Activated CD4-positive, alpha-beta T cell treated with anti-CD3 and anti-CD28 coated beads, Interleukin-2, amount 10 ng/mL, durations not matched to agents 24 days and 14 days (primary cell): ENCODE measurements around the gene HABP4. TPM values are rescaled to one million over a fixed set of nuclear protein-coding genes. Genes with fewer than 3 reads are reported as not detected.

Source experiments
- DNase-seq: peaks from one replicate; pipeline ENCODE4 v3.0.0; 2022
- H3K27ac Mint-ChIP-seq: one replicate; pipeline ENCODE4 v1.8.0; 2022; ENCODE audit warnings: mild to moderate bottlenecking, mixed read lengths
- H3K27me3 Mint-ChIP-seq: one replicate; pipeline ENCODE4 v1.8.0; 2022; ENCODE audit warnings: mixed read lengths
- H3K36me3 Mint-ChIP-seq: one replicate; pipeline ENCODE4 v1.8.0; 2022; ENCODE audit warnings: low read depth, mild to moderate bottlenecking, mixed read lengths
- H3K4me1 Mint-ChIP-seq: one replicate; pipeline ENCODE4 v1.8.0; 2021; ENCODE audit warnings: mixed read lengths
- H3K4me3 Mint-ChIP-seq: one replicate; pipeline ENCODE4 v1.8.0; 2022; ENCODE audit warnings: mild to moderate bottlenecking, moderate library complexity, mixed read lengths
- H3K9me3 Mint-ChIP-seq: one replicate; pipeline ENCODE4 v1.8.0; 2021; ENCODE audit warnings: mixed read lengths
- intact Hi-C: fragments of 100-400 bp; cut with micrococcal nuclease; formaldehyde crosslinking; loops from one replicate; pipeline ENCODE4 v1.15.1; 2023
- total RNA-seq: library from RNA; stranded (reverse); gene quantifications from 2 replicates; pipeline ENCODE4 v1.2.3, GENCODE V29; 2022

HABP4 gene
- total RNA-seq, 1 donor from 2014 or later = 9.1 TPM

DNA sequence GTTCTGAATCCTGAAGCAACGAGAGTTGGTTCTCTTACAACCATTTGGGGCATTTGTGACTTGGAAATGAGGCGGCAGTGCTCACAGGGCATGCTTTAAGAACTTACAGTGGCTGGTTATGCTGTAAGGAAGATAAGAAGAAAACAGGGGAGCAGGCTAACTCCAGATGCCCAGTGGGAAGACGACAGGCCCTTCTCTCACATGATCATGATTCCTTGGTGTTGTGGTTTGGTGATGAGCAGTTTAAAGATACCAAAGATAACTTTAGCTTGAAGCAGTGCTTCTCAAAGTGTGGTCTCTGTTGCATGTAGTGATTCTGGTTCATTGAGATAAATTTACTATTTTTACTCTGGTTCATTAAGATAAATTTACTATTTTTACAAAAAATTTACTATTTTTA is 2.6 kb upstream of the HABP4 start:
- Mint-ChIP-seq H3K4me3 (no peak overlapping the region), H3K4me1 (peaks cover 11% of the 10 kb centered on the region), H3K27me3 (peaks cover 27% of the 10 kb centered on the region), H3K9me3 (no peaks in the 10 kb centered on the region), H3K27ac (no peak overlapping the region), H3K36me3 (no peaks in the 10 kb centered on the region)
- intact Hi-C loops = loop anchor here (10.0 kb wide), 1 partner anchor 407 kb away; the partner anchor contains the start of gene ZNF782
- DNase-seq = no peak

DNA sequence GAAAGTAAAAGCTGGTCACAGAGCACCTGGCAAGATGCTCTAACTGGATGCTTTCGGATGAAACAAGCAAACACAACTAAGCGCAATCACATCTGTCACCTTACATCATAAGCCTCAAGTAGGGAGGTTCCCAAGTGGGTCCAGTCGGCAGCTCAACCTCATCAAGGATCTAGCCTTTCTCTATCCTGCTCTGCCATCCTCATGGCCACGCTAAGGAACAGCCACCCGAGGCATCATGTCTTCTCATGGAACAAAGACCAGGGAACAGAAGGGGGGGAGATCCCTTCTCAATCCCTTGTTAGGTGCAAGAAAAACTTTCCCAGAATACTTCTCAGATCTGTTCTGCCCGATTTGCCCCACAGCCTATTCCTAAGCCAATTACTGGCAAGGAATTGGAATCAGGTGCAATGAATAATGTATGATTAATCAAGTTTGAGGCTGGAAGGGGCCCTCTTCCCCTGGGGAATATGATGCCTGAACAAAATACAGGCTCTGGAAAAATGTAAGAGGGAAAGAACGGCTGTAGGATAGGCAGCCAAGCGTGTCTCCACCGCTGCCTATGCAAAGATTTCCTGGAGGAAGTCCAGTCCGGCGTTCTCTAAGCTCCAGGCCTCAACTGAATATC is 1.3 kb upstream of the HABP4 start:
- intact Hi-C loops = loop anchor here (2.0 to 10.0 kb wide), 2 partner anchors 118 to 406 kb away; partner anchors contain the start of gene ZNF782

DNA sequence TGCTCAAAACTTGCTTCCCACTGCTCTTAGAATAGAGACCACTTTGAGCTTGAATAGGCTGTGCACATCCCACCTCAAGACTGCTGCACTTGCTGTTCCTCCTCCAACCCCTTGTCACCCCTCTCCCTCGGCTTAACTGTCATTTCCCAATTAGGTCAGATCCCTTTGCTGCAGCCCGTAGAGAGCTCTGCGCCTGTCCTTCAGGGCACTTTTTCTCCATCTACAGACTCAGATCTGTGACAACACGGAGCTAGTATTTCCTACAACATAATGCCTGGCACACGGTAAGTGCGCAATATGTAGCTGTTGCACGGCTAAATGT is 485 bp upstream of the HABP4 start:
- H3K36me3 Mint-ChIP-seq = no peaks in the 10 kb centered on the region
- H3K27ac Mint-ChIP-seq = peak overlapping the region; percentile 56
- peaks cover 18% of the 10 kb centered on the region for H3K4me1 Mint-ChIP-seq
- peaks cover 29% of the 10 kb centered on the region for H3K27me3 Mint-ChIP-seq
- H3K9me3 Mint-ChIP-seq = no peaks in the 10 kb centered on the region
- no peak for DNase-seq
- intact Hi-C loops = loop anchor here (2.0 to 10.0 kb wide), 2 partner anchors 117 to 405 kb away; partner anchors contain the start of gene ZNF782
- H3K4me3 Mint-ChIP-seq = peak overlapping the region; percentile 80

More for the DNA sequence above, 1.3 kb upstream of the HABP4 start:
- Mint-ChIP-seq H3K27ac (no peak overlapping the region), H3K9me3 (no peaks in the 10 kb centered on the region), H3K27me3 (peaks cover 29% of the 10 kb centered on the region), H3K4me3 (peak overlapping the region; percentile 80), H3K4me1 (peaks cover 17% of the 10 kb centered on the region), H3K36me3 (no peaks in the 10 kb centered on the region)
- no peak for DNase-seq

DNA sequence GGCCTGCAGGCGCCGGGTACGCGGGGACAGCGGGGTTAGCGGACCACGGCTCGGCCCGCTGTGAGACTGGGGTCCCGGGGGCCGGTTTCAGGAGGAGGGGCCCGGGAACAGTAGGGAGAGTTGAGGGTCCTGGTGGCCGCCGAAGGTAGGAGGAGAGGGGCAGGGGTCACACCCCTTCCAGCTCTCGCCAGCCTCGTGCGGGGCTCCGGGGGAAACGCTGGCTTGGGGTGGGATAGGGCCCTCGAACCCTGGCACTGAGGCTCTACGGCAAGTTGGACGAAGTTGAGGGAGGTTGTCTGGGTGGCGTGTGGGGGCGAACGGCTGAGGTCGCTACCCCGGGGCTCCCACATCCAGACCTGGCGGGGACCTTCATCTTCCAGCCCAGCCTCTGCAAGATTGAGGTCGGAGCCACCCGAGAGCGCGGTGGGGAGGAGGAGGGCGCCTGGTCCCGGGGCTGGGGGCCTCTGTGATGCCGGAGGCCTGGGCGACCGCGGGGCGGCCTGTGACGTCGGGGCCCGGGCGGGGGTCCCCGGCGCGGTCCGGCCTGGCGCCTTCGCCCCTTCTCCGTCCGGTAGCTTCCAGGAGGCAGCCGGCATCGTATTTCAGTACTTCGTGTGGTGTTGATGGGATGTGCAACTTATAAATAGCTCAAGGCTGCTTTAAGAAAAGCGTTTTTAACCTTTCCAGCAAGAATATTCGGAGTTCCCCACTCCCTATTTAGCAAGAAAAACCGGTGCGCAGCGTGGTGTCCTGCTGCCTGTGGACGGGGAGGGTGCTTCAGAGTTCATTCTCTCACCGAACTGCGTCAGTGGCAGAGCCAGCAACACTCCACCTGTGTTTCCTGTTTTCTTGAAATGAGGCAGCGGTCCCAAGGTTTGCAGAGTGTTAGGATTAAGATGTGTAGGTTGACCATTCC is 902 bp downstream of the HABP4 start:
- intact Hi-C loops = loop anchor here (1.0 kb wide), 1 partner anchor 33 kb away; the partner anchor contains the start of gene ZNF367
- Mint-ChIP-seq H3K4me1 (peaks cover 18% of the 10 kb centered on the region), H3K9me3 (no peaks in the 10 kb centered on the region), H3K27me3 (peaks cover 27% of the 10 kb centered on the region), H3K36me3 (no peaks in the 10 kb centered on the region), H3K4me3 (peak overlapping the region; percentile 89), H3K27ac (peak overlapping the region; percentile 75)
- peak; percentile 79 for DNase-seq

DNA sequence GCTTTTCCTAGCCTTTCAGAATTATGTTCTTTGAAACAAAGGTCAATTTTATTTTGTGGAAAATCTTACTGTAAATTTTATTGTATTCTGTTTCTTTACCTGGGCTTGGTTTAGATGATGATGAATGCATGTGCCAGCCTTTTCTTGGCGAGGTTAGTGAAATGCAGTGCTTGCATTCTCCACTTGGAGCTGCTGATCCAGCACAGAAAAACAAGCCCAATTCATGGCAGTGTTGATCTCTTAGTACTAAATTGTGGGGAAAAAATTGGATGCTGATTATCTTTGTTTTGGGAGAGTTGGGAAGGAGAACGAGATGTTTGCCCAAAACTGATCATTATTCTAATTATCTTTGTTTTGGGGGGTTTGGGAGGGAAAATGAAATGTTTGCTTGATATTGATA is 3.7 kb downstream of the HABP4 start:
- Mint-ChIP-seq H3K9me3 (no peaks in the 10 kb centered on the region), H3K27ac (no peak overlapping the region), H3K36me3 (peaks cover 2% of the 10 kb centered on the region), H3K4me1 (peaks cover 19% of the 10 kb centered on the region), H3K27me3 (peaks cover 13% of the 10 kb centered on the region), H3K4me3 (no peak overlapping the region)
- no peak for DNase-seq
- intact Hi-C loops = no loop called here

DNA sequence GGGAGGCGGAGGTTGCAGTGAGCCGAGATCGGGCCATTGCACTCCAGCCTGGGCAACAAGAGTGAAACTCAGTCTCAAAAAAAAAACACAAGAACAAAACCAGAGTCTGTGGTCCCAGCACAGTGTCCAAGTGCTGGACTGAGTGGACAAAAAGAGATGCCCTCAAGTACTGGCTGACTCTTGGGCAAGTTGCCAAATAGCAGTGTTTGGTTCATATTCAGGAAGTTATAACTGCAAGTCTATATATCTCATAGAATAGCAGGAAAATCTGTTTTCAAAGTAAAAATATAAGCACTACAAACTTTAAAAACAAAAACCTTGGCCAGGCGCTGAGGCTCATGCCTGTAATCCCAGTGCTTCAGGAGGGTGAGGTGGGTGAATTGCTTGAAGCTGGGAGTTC is 7.3 kb downstream of the HABP4 start:
- peaks cover 6% of the 10 kb centered on the region for H3K36me3 Mint-ChIP-seq
- no peak for DNase-seq
- H3K27ac Mint-ChIP-seq = no peak overlapping the region
- no peak overlapping the region for H3K4me3 Mint-ChIP-seq
- no peaks in the 10 kb centered on the region for H3K9me3 Mint-ChIP-seq
- H3K27me3 Mint-ChIP-seq = peaks cover 3% of the 10 kb centered on the region
- intact Hi-C loops = no loop called here
- peaks cover 13% of the 10 kb centered on the region for H3K4me1 Mint-ChIP-seq

DNA sequence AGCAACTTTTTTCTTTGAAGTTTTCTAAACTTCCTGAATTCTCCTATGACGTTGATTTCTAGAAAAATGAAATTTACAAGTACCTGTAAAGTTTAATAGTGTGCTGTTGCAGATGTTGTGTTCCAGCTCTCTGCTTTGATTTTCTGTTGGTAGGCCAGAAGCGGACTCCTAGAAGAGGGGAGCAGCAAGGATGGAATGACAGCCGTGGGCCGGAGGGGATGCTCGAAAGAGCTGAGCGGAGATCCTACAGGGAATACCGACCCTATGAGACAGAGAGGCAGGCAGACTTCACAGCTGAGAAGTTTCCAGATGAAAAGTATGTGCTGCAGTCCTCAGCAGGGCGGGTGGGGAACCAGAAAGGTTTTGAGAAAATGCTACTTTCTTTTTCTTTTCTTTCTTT is 8.3 kb downstream of the HABP4 start:
- peaks cover 9% of the 10 kb centered on the region for H3K4me1 Mint-ChIP-seq
- H3K9me3 Mint-ChIP-seq = no peaks in the 10 kb centered on the region
- no peak for DNase-seq
- H3K36me3 Mint-ChIP-seq = peaks cover 6% of the 10 kb centered on the region
- no peak overlapping the region for H3K27ac Mint-ChIP-seq
- peaks cover 1% of the 10 kb centered on the region for H3K27me3 Mint-ChIP-seq
- intact Hi-C loops = no loop called here
- H3K4me3 Mint-ChIP-seq = no peak overlapping the region

DNA sequence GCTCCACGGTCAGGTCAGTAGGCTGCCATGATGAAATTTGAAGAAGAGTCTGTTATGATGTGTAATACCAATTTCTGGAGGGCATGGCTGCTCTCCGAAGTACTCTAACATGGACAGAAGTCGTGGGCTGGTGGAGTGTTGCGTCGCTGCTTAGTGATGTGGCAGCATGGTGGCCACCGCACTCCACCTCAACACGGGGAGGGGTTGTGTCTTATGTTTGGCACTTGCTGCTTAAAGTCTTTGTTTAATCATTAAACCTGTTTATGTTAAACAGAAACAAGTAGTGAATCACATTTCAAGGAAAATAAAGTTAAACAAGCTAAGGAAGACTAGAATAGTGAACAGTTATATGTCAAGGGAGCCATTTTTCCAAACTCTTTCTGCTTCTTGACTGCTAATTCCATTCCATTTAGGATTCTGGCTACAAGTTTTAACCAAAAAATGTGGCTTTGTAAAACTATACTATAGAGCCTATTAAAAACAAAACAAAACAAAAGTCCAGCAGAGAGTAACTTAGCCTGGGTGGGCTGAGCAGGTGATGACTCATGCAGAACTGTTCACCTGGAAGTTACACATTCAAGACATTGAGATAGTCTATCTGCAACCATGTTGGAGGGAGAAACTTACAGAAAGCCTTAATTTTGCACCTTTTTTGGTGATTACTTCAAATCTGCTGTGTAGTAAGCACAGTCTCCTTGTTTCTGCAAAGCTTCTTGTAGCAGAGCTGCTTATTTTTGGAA is 9.5 kb downstream of the HABP4 start:
- H3K4me3 Mint-ChIP-seq = no peak overlapping the region
- H3K4me1 Mint-ChIP-seq = peaks cover 5% of the 10 kb centered on the region
- no peaks in the 10 kb centered on the region for H3K9me3 Mint-ChIP-seq
- H3K27me3 Mint-ChIP-seq = no peaks in the 10 kb centered on the region
- no peak for DNase-seq
- intact Hi-C loops = no loop called here
- H3K27ac Mint-ChIP-seq = no peak overlapping the region
- peaks cover 6% of the 10 kb centered on the region for H3K36me3 Mint-ChIP-seq

DNA sequence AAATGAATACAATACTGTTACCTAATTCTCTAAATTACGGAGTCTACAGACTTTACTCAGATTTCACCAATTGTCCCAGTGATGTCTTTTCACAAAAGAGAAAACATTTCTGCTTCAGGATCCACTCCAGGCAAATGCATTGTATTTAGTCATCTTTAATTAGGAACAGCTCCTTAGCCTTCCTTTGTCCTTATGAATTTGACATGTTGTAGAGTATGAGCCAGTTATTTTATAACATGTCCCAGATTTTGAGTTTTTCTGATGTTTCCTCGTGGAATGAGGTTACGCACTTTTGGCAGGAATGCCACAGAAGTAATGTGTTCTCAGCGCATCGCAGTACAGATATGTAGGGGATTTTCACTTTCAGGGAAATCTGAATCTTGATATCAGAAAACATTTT is 10.5 kb downstream of the HABP4 start:
- peaks cover 5% of the 10 kb centered on the region for H3K4me1 Mint-ChIP-seq

DNA sequence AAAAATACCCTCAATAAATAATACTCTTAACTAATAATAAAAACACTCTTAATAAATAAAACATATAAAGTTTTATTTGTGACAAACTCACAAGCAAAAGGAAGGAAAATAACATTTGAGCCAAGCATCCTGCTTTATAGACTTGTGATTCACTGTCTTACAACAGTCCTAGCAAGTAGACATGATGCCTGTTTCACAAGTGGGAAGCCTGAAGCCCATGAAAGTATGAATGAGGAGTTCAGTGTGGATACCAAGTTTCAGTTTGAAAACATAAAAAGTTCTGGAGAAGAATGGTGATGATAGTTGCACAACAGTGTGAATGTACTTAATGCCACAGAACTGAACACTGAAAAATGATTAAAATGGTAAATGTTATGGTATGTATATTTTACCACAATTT is 10.9 kb downstream of the HABP4 start:
- intact Hi-C loops = no loop called here
- peaks cover 5% of the 10 kb centered on the region for H3K4me1 Mint-ChIP-seq
- H3K4me3 Mint-ChIP-seq = no peak overlapping the region
- DNase-seq = no peak
- H3K27ac Mint-ChIP-seq = no peak overlapping the region
- H3K27me3 Mint-ChIP-seq = no peaks in the 10 kb centered on the region
- no peaks in the 10 kb centered on the region for H3K9me3 Mint-ChIP-seq
- peaks cover 10% of the 10 kb centered on the region for H3K36me3 Mint-ChIP-seq

More for the DNA sequence above, 10.5 kb downstream of the HABP4 start:
- intact Hi-C loops = no loop called here
- no peaks in the 10 kb centered on the region for H3K27me3 Mint-ChIP-seq
- no peak overlapping the region for H3K4me3 Mint-ChIP-seq
- no peak for DNase-seq
- H3K27ac Mint-ChIP-seq = no peak overlapping the region
- H3K9me3 Mint-ChIP-seq = no peaks in the 10 kb centered on the region
- H3K36me3 Mint-ChIP-seq = peaks cover 7% of the 10 kb centered on the region

DNA sequence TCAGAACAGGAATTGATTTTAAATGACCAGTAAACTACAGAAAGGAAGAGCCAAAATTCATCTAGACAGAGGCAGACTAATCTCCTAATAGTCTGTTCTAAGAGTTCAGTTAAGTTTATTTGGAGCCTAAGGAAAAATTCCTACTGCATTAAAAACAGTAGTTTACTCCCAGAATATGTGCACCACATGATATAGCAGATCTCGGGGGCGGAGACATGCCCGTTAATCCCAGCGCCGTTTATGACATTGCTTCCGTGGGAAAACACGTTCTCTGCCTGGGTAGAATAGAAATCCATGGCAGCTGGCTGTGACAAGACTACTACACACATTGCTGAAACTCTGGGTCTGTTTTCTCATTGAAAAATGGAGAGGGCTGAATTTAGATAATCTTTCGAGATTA is 11.4 kb downstream of the HABP4 start:
- DNase-seq = no peak
- H3K4me1 Mint-ChIP-seq = peaks cover 5% of the 10 kb centered on the region
- peaks cover 10% of the 10 kb centered on the region for H3K36me3 Mint-ChIP-seq
- no peaks in the 10 kb centered on the region for H3K9me3 Mint-ChIP-seq
- no peak overlapping the region for H3K27ac Mint-ChIP-seq
- intact Hi-C loops = no loop called here
- no peak overlapping the region for H3K4me3 Mint-ChIP-seq
- H3K27me3 Mint-ChIP-seq = no peaks in the 10 kb centered on the region

DNA sequence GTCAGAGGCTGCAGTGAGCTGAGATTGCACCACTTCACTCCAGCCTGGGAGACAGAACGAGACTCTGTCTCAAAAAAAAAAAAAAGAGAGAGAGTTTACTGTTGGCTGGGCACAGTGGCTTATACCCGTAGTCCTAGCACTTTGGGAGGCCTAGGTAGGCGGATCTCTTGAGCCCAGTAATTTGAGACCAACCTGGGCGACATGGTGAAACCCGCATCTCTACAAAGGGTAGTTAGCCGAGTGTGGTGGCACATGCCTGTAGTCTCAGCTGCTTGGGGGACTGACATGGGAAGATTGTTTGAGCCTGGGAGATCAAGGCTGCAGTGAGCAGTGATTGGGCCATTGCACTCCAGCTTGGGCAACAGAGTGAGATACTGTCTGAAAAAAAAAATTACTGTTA is 12.6 kb downstream of the HABP4 start:
- Mint-ChIP-seq H3K4me1 (peaks cover 5% of the 10 kb centered on the region), H3K36me3 (peaks cover 10% of the 10 kb centered on the region), H3K27me3 (no peaks in the 10 kb centered on the region), H3K9me3 (no peaks in the 10 kb centered on the region), H3K27ac (no peak overlapping the region), H3K4me3 (no peak overlapping the region)
- DNase-seq = no peak
- intact Hi-C loops = no loop called here

DNA sequence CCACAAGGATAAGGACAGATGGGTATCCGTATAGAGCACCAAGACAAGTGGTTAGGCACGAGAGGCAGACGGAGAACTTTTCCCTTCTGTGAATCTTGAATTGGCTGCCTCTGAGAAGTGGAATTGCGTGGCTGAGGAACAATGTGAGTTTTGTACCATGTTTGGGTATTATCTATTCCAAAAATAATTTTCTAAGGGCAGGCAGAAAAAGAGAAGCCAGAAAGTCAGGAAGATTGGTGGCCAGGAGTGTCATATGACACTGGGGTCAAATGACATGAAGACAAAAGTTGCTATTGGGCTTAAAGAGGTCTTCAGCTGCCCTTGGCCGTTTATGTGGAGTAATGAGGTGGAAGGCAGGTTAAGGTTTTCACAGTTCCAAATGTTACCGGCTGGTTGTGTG is 14.5 kb downstream of the HABP4 start:
- H3K27ac Mint-ChIP-seq = no peak overlapping the region
- H3K27me3 Mint-ChIP-seq = no peaks in the 10 kb centered on the region
- H3K4me3 Mint-ChIP-seq = no peak overlapping the region
- H3K9me3 Mint-ChIP-seq = no peaks in the 10 kb centered on the region
- no peaks in the 10 kb centered on the region for H3K4me1 Mint-ChIP-seq
- no peak for DNase-seq
- peaks cover 12% of the 10 kb centered on the region for H3K36me3 Mint-ChIP-seq
- intact Hi-C loops = no loop called here

DNA sequence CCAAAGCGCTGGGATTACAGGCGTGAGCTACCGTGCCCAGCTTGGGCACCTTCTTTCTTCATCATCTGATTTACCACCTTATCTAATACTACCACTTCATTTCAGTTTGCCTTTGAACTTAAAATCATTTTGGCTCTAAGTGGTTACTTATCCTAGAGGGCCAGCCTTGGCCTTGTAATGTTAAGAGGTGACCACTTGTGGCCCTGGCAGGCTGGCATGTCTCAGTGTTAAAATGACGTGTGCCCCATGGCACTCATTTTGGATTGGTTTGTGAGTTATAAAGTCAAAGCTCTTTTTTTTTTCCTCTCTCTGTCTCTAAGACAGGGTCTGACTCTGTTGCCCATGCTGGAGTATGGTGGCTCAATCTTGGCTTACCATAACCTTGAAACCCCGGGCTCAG is 17.8 kb downstream of the HABP4 start:
- DNase-seq = no peak
- no peak overlapping the region for H3K27ac Mint-ChIP-seq
- no peak overlapping the region for H3K4me3 Mint-ChIP-seq
- H3K27me3 Mint-ChIP-seq = no peaks in the 10 kb centered on the region
- intact Hi-C loops = no loop called here
- no peaks in the 10 kb centered on the region for H3K4me1 Mint-ChIP-seq
- H3K36me3 Mint-ChIP-seq = peaks cover 16% of the 10 kb centered on the region
- H3K9me3 Mint-ChIP-seq = no peaks in the 10 kb centered on the region
